ENCODE results near the gene MRO. TPM values are rescaled to one million over a fixed set of nuclear protein-coding genes. Genes with fewer than 3 reads are reported as not detected.

MRO gene
- total RNA-seq (2022; extraction: Qiagen RNA extraction; ENCODE audit: low read depth), result 0.10 to 0.27 TPM (median 0.20 TPM) in 4 of 5 replicates, not detected in the other

GRCh38 chr18:50819728-50820378 is at the start of gene MRO:
MRO (minus strand) TSS chr18:50820016; CDS start chr18:50809400, 10,616 bp downstream.

Other genes with a start within 250 kb of the MRO start
- gene ME2, start 59.1 kb upstream of the MRO start, total RNA-seq (2022; extraction: Qiagen RNA extraction; ENCODE audit: low read depth), result 34.4 to 43.8 TPM (median 38.3 TPM) in 5 replicates
- 3.7 to 5.0 TPM (median 4.2 TPM) in 5 replicates for gene ELAC1, start 148.0 kb upstream of the MRO start, total RNA-seq (2022; extraction: Qiagen RNA extraction; ENCODE audit: low read depth)
- 41.8 to 60.8 TPM (median 58.2 TPM) in 5 replicates for gene SMAD4, start 210.2 kb upstream of the MRO start, total RNA-seq (2022; extraction: Qiagen RNA extraction; ENCODE audit: low read depth)